Gastroesophageal sphincter (tissue), 4 donors: Measurements from ENCODE around the gene RSPH3. TPM values are rescaled to one million over a fixed set of nuclear protein-coding genes. Genes with fewer than 3 reads are reported as not detected.

ENCODE experiments used
- ATAC-seq: fragments of 150-250 bp; one replicate; pipeline ENCODE4 v1.9.1; 2016; ENCODE audit warnings: mild to moderate bottlenecking, moderate library complexity
- H3K27ac ChIP-seq, 4 donors: fragments of 200-600 bp; sonication (generic) in 3 of 4; 1 replicate in 3 of 4; 2 replicates in 1 of 4; pipeline ENCODE4 v1.5.1; 2016 to 2019
- H3K27me3 ChIP-seq: fragments of 200-600 bp; sonication (generic); one replicate; pipeline ENCODE4 v1.5.1; 2019
- H3K36me3 ChIP-seq, 2 donors: fragments of 200-600 bp; sonication (generic); one replicate each; pipeline ENCODE4 v1.5.1; 2019; ENCODE audit warnings: control low read depth in 1 of 2
- H3K4me1 ChIP-seq, 3 donors: fragments of 200-600 bp; sonication (generic); 1 replicate in 2 of 3; 2 replicates in 1 of 3; pipeline ENCODE4 v1.5.1; 2016 to 2019; ENCODE audit warnings: control low read depth in 2 of 3
- H3K4me3 ChIP-seq, 2 donors: fragments of 200-600 bp; sonication (generic); one replicate each; pipeline ENCODE4 v1.5.1; 2019; ENCODE audit warnings: mild to moderate bottlenecking in 1 of 2, moderate library complexity in 1 of 2
- H3K9me3 ChIP-seq, 3 donors: fragments of 200-600 bp; sonication (generic); one replicate each; pipeline ENCODE4 v1.5.1; 2017 to 2019; ENCODE audit warnings: control low read depth in 2 of 3
- EP300 ChIP-seq: sonication (generic); formaldehyde crosslinking; IDR thresholded peaks from one replicate; pipeline ENCODE4 v1.6.1; 2017; ENCODE audit warnings: antibody characterized with exemption, mild to moderate bottlenecking
- POLR2A ChIP-seq, 2 donors: fragments of 450-650 bp; IDR thresholded peaks; one replicate each; pipeline ENCODE4 v1.6.1; 2017; ENCODE audit warnings: antibody characterized with exemption in 2 of 2, mild to moderate bottlenecking in 2 of 2, moderate library complexity in 1 of 2
- POLR2AphosphoS5 ChIP-seq: sonication (generic); formaldehyde crosslinking; IDR thresholded peaks from one replicate; pipeline ENCODE4 v1.6.1; 2017; ENCODE audit warnings: antibody characterized with exemption
- WGBS, 2 donors: methylation state at CpG; one replicate each; pipeline ENCODE4 v1.1.5; 2018; ENCODE audit warnings: low coverage in 1 of 2; 5-methylcytosine and 5-hydroxymethylcytosine counted together
- small RNA-seq, 4 donors: library from RNA; depleted of rRNA; stranded (forward); fragments of <200 nt; gene quantifications; one replicate each; pipeline ENCODE3, GENCODE V24; 2016
- total RNA-seq, 4 donors: library from RNA; depleted of rRNA; stranded (reverse); fragments of >200 nt; gene quantifications; one replicate each; pipeline ENCODE4 v1.1.0, GENCODE V29; 2016
- TF ChIP-seq, protein P1 (sequence below), 4 experiments: fragments of 200-600 bp in 2 of 4; fragments of 450-650 bp in 2 of 4; sonication (generic) in 1 of 4; IDR thresholded peaks; one replicate each; pipeline ENCODE4 v1.5.1; 2017 to 2019; ENCODE audit warnings: antibody characterized with exemption in 4 of 4, mild to moderate bottlenecking in 2 of 4, moderate library complexity in 2 of 4

Gene RSPH3
- total RNA-seq, 4 donors from 2014 or later: 6.7 to 23.1 (median 13.0) TPM

DNA sequence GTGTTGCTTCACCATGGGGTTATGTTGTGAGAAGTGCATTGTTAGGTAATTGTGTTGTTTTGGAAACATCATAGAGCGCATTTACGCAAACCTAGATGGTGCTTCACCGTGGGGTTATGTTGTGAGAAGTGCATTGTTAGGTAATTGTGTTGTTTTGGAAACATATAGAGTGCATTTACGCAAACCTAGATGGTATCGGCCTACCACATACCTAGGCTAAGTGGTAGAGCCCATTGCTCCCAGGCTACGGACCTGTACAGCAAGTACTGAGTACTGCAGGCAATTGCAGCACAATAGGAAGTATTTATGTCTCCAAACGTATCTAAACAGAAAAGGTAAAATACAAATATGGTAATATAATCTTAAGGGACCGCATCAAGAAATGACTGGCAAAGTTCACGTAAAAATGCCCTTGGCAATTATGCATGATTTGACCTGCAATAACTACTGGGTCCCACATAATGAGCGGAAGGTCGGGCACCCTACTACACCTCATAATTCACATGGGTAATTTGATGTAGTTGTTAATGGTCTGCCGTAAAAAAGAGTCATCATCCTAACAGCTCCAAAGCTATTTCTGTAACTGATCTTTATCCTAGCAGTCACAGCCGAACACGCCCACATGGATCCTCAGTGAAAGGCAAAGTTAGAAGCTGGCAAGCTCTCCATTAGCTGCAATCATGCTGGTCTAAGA lies 76.0 kb downstream of the RSPH3 start:
- no peak overlapping the region for H3K27ac ChIP-seq
- no peak for ATAC-seq
- H3K36me3 ChIP-seq: no peaks in the 10 kb centered on the region
- no peaks in the 10 kb centered on the region for H3K27me3 ChIP-seq
- H3K4me1 ChIP-seq: no peaks in the 10 kb centered on the region
- H3K4me3 ChIP-seq: no peak overlapping the region
- WGBS, 2 donors: 81 to 86% methylated on average over 13 to 14 of the region's 14 CpGs
- no peak for TF ChIP-seq POLR2A (IDR thresholded peaks at IDR 0.05)
- TF ChIP-seq, protein P1, sequence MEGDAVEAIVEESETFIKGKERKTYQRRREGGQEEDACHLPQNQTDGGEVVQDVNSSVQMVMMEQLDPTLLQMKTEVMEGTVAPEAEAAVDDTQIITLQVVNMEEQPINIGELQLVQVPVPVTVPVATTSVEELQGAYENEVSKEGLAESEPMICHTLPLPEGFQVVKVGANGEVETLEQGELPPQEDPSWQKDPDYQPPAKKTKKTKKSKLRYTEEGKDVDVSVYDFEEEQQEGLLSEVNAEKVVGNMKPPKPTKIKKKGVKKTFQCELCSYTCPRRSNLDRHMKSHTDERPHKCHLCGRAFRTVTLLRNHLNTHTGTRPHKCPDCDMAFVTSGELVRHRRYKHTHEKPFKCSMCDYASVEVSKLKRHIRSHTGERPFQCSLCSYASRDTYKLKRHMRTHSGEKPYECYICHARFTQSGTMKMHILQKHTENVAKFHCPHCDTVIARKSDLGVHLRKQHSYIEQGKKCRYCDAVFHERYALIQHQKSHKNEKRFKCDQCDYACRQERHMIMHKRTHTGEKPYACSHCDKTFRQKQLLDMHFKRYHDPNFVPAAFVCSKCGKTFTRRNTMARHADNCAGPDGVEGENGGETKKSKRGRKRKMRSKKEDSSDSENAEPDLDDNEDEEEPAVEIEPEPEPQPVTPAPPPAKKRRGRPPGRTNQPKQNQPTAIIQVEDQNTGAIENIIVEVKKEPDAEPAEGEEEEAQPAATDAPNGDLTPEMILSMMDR (IDR thresholded peaks at IDR 0.05): no peak
- no peak for TF ChIP-seq POLR2AphosphoS5
- no peak for TF ChIP-seq EP300
- H3K9me3 ChIP-seq: no peaks in the 10 kb centered on the region

Small RNA genes lying within 50 kb of the gene (small RNA-seq; reads per million reads assigned to genes)
- gene RNU6-293P: 0 reads per million in 4 donors

Other genes starting within 250 kb of the RSPH3 start
- gene EZR, start 180.8 kb downstream of the RSPH3 start, total RNA-seq: 100 to 1,000 TPM in 3 of 4 donors, 10 to 100 TPM in 1; 88.0 to 190 (median 177) TPM
- gene TAGAP, start 44.8 kb upstream of the RSPH3 start, total RNA-seq: 1 to 10 TPM; 1.0 to 4.3 (median 1.9) TPM
- gene FNDC1, start 169.2 kb upstream of the RSPH3 start, total RNA-seq: 1 to 10 TPM in 2 of 4 donors, under 1 TPM in 2; 0.27 to 9.9 (median 1.5) TPM